OCI-LY1 (cell line): ENCODE data around the gene SLC25A39.
A peak's percentile ranks its signal among the peaks of the same experiment; 100 is the strongest.

ENCODE experiments used
- H2AFZ ChIP-seq: fragments of 200-600 bp; sonication (generic), shearing (Covaris generic); 2 replicates; pipeline ENCODE4 v1.6.0; 2014; ENCODE audit warnings: antibody characterized with exemption, mild to moderate bottlenecking, low read length
- H3F3A ChIP-seq: fragments of 200-600 bp; sonication (generic), shearing (Covaris generic); 2 replicates; pipeline ENCODE4 v1.6.0; 2014; ENCODE audit warnings: mild to moderate bottlenecking, antibody characterized with exemption, low read length, moderate library complexity; ENCODE audit not compliant: insufficient read depth
- H3K27ac ChIP-seq: fragments of 200-600 bp; sonication (generic); 2 replicates; pipeline ENCODE4 v1.5.1; 2014; ENCODE audit warnings: low read length, mixed run types, mild to moderate bottlenecking, low read depth; ENCODE audit not compliant: poor library complexity, severe bottlenecking
- H3K27me3 ChIP-seq: fragments of 200-600 bp; sonication (generic); 2 replicates; pipeline ENCODE4 v1.6.0; 2014; ENCODE audit warnings: antibody characterized with exemption, mild to moderate bottlenecking, low read length, moderate library complexity; ENCODE audit not compliant: insufficient read depth
- H3K36me3 ChIP-seq: fragments of 200-600 bp; sonication (generic); 2 replicates; pipeline ENCODE4 v1.6.1; 2014; ENCODE audit warnings: mild to moderate bottlenecking, antibody characterized with exemption, low read length, moderate library complexity, mixed read lengths; ENCODE audit not compliant: insufficient read depth
- H3K4me1 ChIP-seq: fragments of 200-600 bp; sonication (generic); 2 replicates; pipeline ENCODE4 v1.5.1; 2014; ENCODE audit warnings: mild to moderate bottlenecking, low read length, moderate library complexity; ENCODE audit not compliant: insufficient read depth, severe bottlenecking
- H3K4me2 ChIP-seq: fragments of 200-600 bp; sonication (generic), shearing (Covaris generic); 2 replicates; pipeline ENCODE4 v1.6.1; 2014; ENCODE audit warnings: low read length
- H3K4me3 ChIP-seq: fragments of 200-600 bp; sonication (generic); 2 replicates; pipeline ENCODE4 v1.5.1; 2014; ENCODE audit warnings: low read length, low read depth, mild to moderate bottlenecking, mixed read lengths; ENCODE audit not compliant: poor library complexity, severe bottlenecking
- H3K79me2 ChIP-seq: fragments of 200-600 bp; shearing (Covaris generic); 2 replicates; pipeline ENCODE4 v1.6.1; 2016; ENCODE audit warnings: mixed run types, low read length, mixed read lengths; ENCODE audit not compliant: insufficient read depth
- H3K9ac ChIP-seq: fragments of 200-600 bp; sonication (generic), shearing (Covaris generic); 2 replicates; pipeline ENCODE4 v1.6.1; 2014; ENCODE audit warnings: mild to moderate bottlenecking, low read length, mixed read lengths
- H3K9me2 ChIP-seq: fragments of 200-600 bp; sonication (generic), shearing (Covaris generic); 2 replicates; pipeline ENCODE4 v1.6.1; 2014; ENCODE audit warnings: low read depth, mild to moderate bottlenecking, low read length, mixed read lengths
- H3K9me3 ChIP-seq: fragments of 200-600 bp; shearing (Covaris generic); 2 replicates; pipeline ENCODE4 v1.6.1; 2014; ENCODE audit warnings: low read length, mixed read lengths
- H4K20me1 ChIP-seq: fragments of 200-600 bp; sonication (generic), shearing (Covaris generic); 2 replicates; pipeline ENCODE4 v1.6.0; 2016; ENCODE audit warnings: mild to moderate bottlenecking, low read length; ENCODE audit not compliant: insufficient read depth
- EZH2 ChIP-seq: fragments of 200-600 bp; sonication (generic), shearing (Covaris generic); IDR thresholded peaks from 2 replicates; pipeline ENCODE4 v1.8.0; 2017; ENCODE audit warnings: borderline replicate concordance, mixed run types, mild to moderate bottlenecking, antibody characterized with exemption, low read length, moderate library complexity, mixed read lengths
- TF ChIP-seq, protein P1 (sequence below): fragments of 200-600 bp; sonication (generic), shearing (Covaris generic); IDR thresholded peaks from 2 replicates; pipeline ENCODE4 v1.5.1; 2017; ENCODE audit warnings: mild to moderate bottlenecking, antibody characterized with exemption, low read length, moderate library complexity, mixed read lengths

Gene SLC25A39

DNA sequence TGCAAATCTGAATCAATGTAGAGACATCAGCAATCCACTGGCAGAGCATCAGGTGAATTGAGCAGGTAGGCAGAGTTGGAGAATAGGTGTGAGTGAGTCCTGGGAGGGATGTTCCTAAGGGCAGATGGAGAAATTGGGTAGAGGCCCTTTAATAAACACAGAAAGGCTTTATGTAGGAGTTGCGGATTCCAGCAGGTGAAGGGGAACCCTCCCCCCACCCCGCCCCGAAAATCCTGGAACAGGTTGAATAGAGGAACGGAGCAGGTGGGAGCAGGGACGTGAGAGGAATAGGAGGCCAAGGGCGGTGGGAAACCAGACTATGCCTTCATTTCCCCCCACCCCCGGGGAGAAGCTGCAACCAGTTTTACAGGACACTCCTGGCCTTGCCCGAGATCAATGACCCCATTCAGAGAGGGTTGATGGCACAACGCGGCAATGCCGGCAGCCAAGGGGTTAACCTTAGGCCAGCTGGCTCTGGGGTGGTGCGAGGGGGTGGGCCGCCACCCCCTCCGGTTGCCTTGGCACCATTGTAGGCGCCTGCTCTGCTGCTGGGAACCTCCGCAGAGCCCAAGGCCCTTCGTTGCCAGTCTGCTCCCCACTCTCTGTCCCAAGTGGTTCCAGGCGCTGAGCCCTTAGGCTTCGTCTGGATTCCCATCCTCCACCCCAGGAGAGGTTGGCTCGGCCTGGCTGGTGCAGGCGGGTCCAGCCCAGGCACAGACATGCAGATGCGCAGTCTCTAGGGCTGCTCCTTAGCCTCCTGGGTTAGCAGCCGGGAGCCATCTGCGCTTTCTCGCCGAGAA lies 17.0 kb downstream of the SLC25A39 start:
- H3K27ac ChIP-seq: no peak overlapping the region
- no peak overlapping the region for H3K9ac ChIP-seq
- H3K4me3 ChIP-seq: peak overlapping the region; percentile 52
- no peaks in the 10 kb centered on the region for H4K20me1 ChIP-seq
- H3K9me2 ChIP-seq: no peaks in the 10 kb centered on the region
- no peaks in the 10 kb centered on the region for H3K36me3 ChIP-seq
- H2AFZ ChIP-seq: no peak overlapping the region
- H3K4me1 ChIP-seq: peaks cover 7% of the 10 kb centered on the region
- peak overlapping the region; percentile 89; the same call in 1 of the 2 replicates for H3K4me2 ChIP-seq
- H3F3A ChIP-seq: no peaks in the 10 kb centered on the region
- peaks cover 5% of the 10 kb centered on the region; the same call in 1 of the 2 replicates for H3K27me3 ChIP-seq
- H3K9me3 ChIP-seq: no peaks in the 10 kb centered on the region
- no peak for TF ChIP-seq EZH2
- TF ChIP-seq, protein P1, sequence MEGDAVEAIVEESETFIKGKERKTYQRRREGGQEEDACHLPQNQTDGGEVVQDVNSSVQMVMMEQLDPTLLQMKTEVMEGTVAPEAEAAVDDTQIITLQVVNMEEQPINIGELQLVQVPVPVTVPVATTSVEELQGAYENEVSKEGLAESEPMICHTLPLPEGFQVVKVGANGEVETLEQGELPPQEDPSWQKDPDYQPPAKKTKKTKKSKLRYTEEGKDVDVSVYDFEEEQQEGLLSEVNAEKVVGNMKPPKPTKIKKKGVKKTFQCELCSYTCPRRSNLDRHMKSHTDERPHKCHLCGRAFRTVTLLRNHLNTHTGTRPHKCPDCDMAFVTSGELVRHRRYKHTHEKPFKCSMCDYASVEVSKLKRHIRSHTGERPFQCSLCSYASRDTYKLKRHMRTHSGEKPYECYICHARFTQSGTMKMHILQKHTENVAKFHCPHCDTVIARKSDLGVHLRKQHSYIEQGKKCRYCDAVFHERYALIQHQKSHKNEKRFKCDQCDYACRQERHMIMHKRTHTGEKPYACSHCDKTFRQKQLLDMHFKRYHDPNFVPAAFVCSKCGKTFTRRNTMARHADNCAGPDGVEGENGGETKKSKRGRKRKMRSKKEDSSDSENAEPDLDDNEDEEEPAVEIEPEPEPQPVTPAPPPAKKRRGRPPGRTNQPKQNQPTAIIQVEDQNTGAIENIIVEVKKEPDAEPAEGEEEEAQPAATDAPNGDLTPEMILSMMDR: no peak
- H3K79me2 ChIP-seq: no peaks in the 10 kb centered on the region

DNA sequence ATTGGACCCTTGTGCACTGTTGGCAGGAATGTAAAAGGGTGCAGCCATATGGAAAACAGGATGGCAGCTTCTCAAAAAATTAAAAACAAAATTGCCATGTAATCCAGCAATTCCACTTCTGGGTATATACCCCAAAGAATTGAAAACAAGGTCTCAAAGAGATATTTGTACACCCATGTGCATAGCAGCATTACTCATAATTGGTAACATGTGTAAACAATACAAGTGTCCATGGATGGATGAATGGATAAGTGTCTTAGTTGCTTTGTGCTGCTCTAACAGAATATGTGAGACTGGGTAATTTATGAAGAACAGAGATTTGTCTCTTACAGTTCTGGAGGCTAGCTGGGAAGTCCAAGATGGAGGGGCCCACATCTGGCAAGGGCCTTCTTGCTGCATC lies 20.0 kb downstream of the SLC25A39 start:
- Histone ChIP-seq H3F3A (no peaks in the 10 kb centered on the region), H3K27ac (no peak overlapping the region), H2AFZ (no peak overlapping the region), H3K4me1 (peaks cover 7% of the 10 kb centered on the region), H4K20me1 (no peaks in the 10 kb centered on the region), H3K4me3 (no peak overlapping the region), H3K4me2 (no peak overlapping the region), H3K79me2 (no peaks in the 10 kb centered on the region), H3K36me3 (no peaks in the 10 kb centered on the region), H3K9ac (no peak overlapping the region), H3K9me2 (no peaks in the 10 kb centered on the region), H3K9me3 (no peaks in the 10 kb centered on the region), H3K27me3 (peaks cover 11% of the 10 kb centered on the region; the same call in 1 of the 2 replicates)
- TF ChIP-seq, protein P1: no peak
- TF ChIP-seq EZH2: no peak

DNA sequence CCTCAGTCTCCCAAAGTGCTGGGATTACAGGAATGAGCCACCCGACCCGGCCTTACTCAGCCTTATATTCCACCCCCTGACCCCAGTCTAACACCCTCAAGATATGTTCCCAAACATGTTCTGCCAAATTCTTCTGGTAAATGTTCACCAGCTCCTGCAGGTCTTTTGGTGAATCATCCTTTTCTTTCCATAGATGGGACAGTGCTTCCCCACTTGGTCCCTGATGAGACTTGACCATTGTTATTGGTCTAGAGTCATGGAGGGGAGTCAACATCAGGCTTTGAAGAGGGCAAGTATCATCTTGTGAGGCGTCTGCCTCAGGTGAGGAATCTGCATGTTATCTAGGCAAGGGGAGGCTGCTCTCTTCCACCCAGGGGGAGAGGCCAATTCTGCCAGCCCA lies 26.6 kb downstream of the SLC25A39 start:
- no peaks in the 10 kb centered on the region for H3K9me3 ChIP-seq
- H2AFZ ChIP-seq: no peak overlapping the region
- TF ChIP-seq EZH2: no peak
- TF ChIP-seq, protein P1: no peak
- no peaks in the 10 kb centered on the region for H3K79me2 ChIP-seq
- no peak overlapping the region for H3K27ac ChIP-seq
- no peak overlapping the region for H3K4me3 ChIP-seq
- no peaks in the 10 kb centered on the region for H3K4me1 ChIP-seq
- H4K20me1 ChIP-seq: no peaks in the 10 kb centered on the region
- no peak overlapping the region for H3K4me2 ChIP-seq
- peaks cover 6% of the 10 kb centered on the region; the same call in 1 of the 2 replicates for H3K27me3 ChIP-seq
- H3K9ac ChIP-seq: no peak overlapping the region
- H3K9me2 ChIP-seq: no peaks in the 10 kb centered on the region
- H3F3A ChIP-seq: no peaks in the 10 kb centered on the region
- H3K36me3 ChIP-seq: no peaks in the 10 kb centered on the region
